GM18951 (cell line): ENCODE results near the gene TMUB2.

ENCODE experiments used
- POLR2A ChIP-seq: IDR thresholded peaks from 4 replicates; pipeline ENCODE4 v1.6.1; 2011; ENCODE audit warnings: mild to moderate bottlenecking; ENCODE audit not compliant: insufficient read length, insufficient read depth; ENCODE audit errors: extremely low read depth
- in situ Hi-C: fragments of 300-500 bp; cut with MboI; formaldehyde crosslinking; loops from one replicate; pipeline ENCODE4 v1.12.0; 2022; ENCODE audit warnings: low sequenced_read_pairs, mixed read lengths, inconsistent platforms; ENCODE audit not compliant: unreplicated experiment

TMUB2 gene

DNA sequence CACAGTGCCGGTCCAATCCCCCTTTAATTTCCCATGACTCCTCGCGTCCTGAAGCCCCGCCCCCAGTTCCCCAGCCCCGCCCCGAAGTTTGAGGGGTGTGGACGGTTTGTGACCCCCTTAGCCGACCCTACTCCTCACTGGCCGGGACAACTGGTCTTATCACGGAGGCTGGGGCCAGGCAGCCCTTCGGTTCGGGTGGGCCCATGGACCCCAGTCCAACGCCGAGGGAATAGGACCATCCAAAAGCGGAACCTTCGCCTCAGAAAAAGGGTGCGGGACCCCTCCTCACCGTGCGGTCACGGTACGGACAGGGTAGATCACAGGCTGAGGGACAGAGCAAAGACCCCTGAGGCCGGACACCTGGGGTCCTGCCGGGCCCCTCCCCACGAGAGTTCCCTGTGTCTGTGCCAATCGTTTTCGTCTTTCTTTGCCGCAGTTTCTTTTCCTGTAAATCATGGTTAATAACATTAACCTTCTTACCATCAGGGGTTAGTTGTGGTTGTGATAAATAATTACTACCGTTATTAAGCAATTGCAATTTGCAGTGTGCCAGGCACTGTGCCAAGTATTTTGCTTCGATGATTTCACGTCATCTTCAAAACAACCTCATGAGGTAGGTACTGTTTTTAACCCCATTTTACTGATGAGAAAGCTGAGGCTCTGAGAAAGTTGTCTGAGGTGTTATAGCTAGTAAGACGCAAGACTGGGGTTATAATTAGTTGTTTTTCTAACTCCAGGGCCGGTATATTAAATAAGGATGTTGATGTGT is 543 bp downstream of the TMUB2 start:
- in situ Hi-C loops, result no loop called here
- peak; percentile 21 for TF ChIP-seq POLR2A

DNA sequence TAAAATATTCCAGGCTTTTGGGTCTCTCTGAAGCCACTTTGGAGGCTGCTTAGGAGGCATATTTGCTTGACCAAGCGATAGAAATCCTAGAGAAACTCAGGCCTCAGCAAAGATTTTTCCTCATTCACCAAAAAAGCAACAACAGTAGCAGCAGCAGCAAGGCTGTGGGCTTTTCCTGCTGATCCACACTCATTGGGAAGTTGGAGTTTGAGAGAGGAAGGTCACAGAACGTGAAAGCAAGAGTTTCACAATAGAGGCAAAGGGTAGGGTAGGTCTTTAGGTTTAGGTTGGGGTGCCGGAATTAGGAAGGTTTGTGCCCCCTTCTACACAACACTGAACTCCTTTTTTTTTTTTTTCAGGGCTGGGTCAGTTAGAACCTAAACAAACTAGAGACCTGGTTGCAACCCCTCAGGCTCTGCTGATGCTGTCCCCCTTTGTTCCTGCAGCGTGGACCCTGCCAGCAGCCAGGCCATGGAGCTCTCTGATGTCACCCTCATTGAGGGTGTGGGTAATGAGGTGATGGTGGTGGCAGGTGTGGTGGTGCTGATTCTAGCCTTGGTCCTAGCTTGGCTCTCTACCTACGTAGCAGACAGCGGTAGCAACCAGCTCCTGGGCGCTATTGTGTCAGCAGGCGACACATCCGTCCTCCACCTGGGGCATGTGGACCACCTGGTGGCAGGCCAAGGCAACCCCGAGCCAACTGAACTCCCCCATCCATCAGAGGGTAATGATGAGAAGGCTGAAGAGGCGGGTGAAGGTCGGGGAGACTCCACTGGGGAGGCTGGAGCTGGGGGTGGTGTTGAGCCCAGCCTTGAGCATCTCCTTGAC is 2.0 kb downstream of the TMUB2 start:
- in situ Hi-C loops, result no loop called here
- no peak for TF ChIP-seq POLR2A

DNA sequence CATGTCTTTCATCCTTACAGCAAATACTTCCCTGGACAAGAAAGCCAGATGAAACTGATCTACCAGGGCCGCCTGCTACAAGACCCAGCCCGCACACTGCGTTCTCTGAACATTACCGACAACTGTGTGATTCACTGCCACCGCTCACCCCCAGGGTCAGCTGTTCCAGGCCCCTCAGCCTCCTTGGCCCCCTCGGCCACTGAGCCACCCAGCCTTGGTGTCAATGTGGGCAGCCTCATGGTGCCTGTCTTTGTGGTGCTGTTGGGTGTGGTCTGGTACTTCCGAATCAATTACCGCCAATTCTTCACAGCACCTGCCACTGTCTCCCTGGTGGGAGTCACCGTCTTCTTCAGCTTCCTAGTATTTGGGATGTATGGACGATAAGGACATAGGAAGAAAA is 3.7 kb downstream of the TMUB2 start:
- in situ Hi-C loops, result no loop called here
- no peak for TF ChIP-seq POLR2A

DNA sequence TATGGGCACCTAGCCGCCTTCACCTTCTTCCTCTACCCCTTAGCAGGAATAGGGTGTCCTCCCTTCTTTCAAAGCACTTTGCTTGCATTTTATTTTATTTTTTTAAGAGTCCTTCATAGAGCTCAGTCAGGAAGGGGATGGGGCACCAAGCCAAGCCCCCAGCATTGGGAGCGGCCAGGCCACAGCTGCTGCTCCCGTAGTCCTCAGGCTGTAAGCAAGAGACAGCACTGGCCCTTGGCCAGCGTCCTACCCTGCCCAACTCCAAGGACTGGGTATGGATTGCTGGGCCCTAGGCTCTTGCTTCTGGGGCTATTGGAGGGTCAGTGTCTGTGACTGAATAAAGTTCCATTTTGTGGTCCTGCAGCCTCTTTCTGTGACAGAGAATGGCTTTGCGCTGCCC is 4.6 kb downstream of the TMUB2 start:
- TF ChIP-seq POLR2A, result no peak
- in situ Hi-C loops, result no loop called here

DNA sequence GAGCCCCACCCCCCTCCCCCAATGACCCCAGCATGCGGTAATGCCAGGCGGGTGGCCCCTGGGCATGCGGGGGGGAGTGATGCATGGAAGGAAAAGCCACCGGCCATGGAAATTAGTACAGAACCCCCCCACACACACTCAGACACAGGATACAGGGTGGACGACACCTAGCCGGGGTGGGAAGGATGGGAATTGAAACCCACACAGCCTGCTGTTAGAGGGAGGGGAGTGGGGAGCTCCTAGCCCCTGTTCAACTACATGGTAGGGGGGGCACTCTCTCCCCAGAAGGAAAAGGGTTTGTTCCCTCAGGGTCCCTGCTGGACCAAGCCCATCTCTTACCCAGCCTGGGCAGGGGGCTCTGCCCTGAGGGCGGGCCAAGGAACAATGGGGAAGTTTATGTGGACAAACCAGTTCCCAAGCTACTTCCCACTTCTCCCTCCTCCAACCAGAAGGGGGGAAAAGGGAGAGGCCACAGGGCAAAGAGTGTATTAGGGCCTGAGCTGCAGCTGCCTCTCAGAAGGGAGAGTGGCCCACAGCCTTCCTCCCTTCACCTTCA is 5.2 kb downstream of the TMUB2 start:
- in situ Hi-C loops, result no loop called here
- TF ChIP-seq POLR2A, result peak; percentile 28

DNA sequence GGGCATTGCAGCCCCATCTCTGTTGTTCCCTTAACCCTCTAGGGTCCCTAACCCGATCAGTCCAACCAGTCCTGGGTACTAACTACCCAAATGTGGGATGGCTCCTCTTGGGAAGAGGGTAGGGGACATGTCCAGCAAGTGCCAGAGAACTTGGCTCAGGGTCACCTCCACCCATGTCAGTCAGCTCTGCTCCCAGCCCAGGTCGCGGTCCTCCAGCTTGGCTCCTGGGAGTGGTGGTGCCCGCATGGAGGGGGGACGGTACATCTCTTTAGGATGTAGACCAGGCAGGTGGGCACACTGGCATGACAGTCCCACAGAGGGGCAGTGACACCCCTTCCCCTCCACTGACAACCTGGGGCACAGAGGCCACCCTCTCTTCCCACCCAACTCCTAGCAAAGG is 6.0 kb downstream of the TMUB2 start:
- peak; percentile 14 for TF ChIP-seq POLR2A
- in situ Hi-C loops, result no loop called here

DNA sequence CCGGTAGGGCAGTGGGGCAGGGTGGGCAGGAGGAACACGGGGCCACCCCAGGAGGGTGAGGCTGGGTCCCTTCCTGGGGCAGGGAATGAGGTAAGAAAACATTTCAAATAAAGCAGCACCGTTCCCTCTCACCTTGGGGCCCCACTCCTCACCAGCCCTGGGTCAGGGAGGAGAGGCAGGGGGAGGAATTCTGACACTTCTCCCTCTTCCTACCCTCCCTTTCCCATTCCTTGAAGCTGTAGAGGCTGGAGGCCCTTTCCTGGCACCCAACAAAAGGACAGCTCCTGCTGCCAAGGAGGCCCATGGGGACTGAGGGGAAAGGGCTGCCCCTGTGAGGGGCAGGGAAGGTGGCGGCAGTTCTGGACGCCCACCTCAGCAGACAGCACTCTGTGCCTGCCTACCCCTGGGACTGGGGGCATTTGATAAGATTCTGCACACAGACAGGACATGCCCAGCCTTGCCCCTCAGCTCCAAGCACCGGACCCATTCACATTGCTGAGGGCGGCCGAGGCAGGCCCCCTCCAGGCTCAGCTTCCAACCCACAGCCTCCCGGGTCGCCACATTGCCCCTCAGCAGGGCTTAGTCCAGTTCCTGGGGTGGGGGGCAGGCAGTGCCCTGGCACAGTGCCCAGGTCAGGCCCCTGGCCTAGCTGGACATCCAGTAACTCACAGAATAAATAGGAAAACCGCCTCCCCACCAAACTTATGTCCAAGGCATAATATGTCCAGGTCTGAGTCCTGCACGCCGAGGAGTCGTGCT is 6.7 kb downstream of the TMUB2 start:
- in situ Hi-C loops, result no loop called here
- no peak for TF ChIP-seq POLR2A

DNA sequence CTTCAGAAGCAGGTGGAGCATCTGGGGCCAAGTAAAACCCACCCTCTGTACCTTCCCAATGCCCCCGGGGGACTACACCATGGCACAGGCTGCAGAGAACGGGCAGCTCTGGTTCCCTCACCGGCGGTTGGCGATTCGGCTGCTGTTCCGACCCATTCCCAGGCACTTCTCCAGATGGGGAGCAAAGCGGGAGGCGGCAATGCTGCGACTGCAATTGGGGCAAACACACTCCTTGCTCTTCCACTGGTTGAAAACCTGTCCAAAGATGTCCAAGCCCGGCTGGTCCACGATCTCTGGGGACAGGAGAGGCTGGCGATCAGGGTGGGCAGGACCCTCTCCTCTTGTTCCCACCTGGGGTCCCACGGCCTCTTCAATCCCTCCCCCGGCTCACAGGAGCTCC is 10.3 kb downstream of the TMUB2 start:
- in situ Hi-C loops, result no loop called here
- no peak for TF ChIP-seq POLR2A

DNA sequence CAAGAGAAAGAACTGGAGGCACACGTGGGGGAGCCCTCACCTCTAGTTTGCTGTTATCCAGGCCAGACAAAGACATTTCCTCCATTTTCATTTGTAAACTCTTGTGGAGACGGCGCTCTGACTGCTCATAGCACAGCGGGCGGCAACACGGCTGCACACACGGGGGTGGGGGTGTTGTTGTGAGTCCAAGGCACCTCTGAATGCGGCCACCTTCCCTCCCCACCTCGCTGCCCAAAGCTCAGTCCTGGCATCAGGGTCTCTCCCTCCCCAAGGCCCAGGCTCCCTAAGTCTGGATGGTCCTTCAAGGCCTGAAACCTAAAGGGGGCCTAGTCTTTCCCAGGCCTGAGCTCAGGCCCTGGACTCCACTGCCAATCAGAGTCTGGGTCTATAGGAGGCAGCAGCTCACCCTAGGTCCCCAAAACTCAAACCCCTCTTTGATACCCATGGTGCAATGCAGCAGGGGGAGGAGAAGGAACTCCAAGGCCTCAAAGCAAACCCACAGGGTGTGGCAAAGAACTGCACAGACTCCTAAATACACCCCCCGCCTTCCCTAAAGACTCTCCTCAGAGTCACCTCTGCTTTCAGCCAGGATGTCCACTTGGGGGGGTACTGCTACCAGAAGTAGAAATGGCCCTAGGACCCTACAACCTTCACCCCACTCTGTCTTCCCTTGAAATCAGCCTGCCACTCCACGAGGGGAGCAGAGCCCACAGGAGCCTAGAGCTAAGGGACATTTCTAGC is 11.4 kb downstream of the TMUB2 start:
- in situ Hi-C loops, result no loop called here

DNA sequence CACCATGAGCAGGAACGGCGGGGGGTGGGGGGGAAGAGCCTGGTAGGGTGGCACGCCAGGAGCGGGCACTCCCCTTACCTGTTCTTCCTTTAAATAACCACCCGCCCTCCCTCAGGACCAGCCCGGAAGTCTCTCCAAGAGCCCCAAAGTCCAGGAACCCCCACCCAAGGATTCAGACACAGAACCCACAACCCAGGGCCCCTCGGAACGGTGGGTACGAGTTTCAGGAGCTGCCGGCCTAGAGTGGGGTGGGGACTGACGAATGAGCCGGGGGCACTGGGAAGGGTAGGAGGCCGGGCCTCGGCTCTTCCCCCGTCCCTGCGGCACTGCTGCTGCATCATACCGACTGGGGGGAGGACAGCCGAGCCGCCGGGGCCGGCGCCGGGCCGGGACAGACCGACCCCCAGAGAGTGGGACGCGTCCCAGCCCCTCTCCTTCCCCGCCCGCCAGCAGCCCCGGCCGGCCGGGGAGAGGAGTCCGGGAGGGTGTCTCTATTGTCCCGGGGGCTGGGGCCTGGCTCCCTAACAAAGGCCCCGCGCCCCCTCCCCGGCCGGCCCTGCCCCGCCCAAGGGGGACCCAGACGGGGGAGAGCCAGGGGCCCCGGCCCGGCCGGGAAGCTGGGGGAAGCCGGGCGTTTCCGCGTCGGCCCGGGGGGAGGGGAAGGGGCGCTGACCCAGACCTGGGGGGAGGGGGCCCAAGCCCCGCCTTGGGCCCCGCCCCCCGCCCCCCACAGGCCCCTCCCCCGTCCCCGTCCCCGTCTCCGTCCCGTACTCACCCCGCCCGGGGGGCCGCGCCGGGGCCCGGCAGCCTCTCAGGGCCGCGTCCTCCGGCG is 12.2 kb downstream of the TMUB2 start:
- peak; percentile 44 for TF ChIP-seq POLR2A
- in situ Hi-C loops, result no loop called here

More for the DNA sequence above, 11.4 kb downstream of the TMUB2 start:
- peak; percentile 53 for TF ChIP-seq POLR2A

DNA sequence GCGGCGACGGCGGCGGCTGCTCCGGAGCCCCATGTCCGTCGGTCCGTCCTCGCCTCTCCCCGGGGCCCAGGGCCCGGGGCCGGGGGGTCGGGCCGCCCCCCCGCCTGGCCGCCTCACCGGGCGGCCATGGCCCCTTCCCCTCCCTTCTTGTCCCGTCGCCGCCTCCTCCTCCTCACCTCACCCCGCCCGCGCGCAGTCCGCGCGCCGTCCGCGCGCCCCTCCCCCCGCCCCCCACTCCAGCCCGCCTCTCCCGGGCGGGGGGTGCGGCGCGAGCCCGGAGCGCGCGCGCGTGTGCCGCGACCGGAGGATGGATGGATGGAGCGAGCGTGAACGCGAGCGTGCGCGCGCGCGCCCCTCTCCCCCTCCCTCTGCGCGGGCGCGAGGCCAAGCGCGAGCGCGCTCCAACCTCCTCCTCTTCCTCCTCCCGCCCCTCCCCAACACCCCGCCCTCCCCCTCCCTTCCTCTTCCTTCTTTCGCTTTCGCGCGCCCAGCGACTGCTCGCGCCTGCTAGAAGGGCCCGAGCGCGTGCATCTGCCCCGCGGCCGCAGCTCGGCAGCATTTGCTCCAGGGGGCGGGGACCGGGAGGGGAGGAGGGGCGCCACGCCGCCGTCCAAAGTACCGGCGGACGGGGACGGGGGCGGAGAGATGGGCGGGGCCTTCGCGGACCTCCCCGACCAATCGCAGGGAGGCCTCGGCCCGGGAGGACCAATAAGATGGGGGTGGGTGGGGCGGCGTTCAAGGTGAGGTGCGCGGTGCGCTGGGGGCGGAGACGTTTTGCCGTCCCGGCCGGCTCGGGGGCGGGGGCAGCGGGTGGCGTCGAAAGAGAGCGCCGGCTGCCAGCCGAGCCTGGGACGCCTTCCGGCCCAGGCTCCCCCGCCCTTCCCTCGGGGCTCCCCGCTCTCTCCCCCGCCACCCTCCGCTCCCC is 13.0 kb downstream of the TMUB2 start, which contains the start of gene ATXN7L3:
Gene ATXN7L3, minus strand, starts transcription at position 332 of the 925 bp plus-strand sequence. CDS start 1,814 bp downstream, outside the sequence.
- TF ChIP-seq POLR2A, result peak; percentile 20
- in situ Hi-C loops, result loop anchor here (5.0 to 25.0 kb wide), 2 partner anchors 127 to 312 kb away; partner anchors contain the start of gene GPATCH8
